HG03060 (cell line): ENCODE measurements around the gene SLC16A5.

Experiments
- ATAC-seq: cut with Tn5 transposase; IDR thresholded peaks from one replicate; pipeline ENCODE4 v1.9.1; 2021; ENCODE audit warnings: low read depth, moderate number of reproducible peaks; ENCODE audit not compliant: unreplicated experiment

SLC16A5 gene

GRCh38 chr17:75084039-75084660 lies 3.6 kb upstream of the SLC16A5 start:
- ATAC-seq = no peak

GRCh38 chr17:75086496-75087181 lies 1.1 kb upstream of the SLC16A5 start:
- no peak for ATAC-seq

GRCh38 chr17:75087182-75087557 lies 584 bp upstream of the SLC16A5 start:
- ATAC-seq = no peak

- ATAC-seq = no peak
Observed at GRCh38 chr17:75088465-75089417, 987 bp downstream of the SLC16A5 start.

GRCh38 chr17:75090871-75091854 lies 3.4 kb downstream of the SLC16A5 start:
- ATAC-seq = no peak

GRCh38 chr17:75091855-75092327 lies 4.1 kb downstream of the SLC16A5 start:
- ATAC-seq = no peak

- no peak for ATAC-seq
Observed at GRCh38 chr17:75093548-75094158, 5.9 kb downstream of the SLC16A5 start.

- no peak for ATAC-seq
Observed at GRCh38 chr17:75094871-75095399, 7.2 kb downstream of the SLC16A5 start.

GRCh38 chr17:75096082-75096625 lies 8.4 kb downstream of the SLC16A5 start:
- ATAC-seq = no peak

- no peak for ATAC-seq
Observed at GRCh38 chr17:75097865-75098264, 10.1 kb downstream of the SLC16A5 start.

GRCh38 chr17:75098861-75099260 lies 11.1 kb downstream of the SLC16A5 start:
- ATAC-seq = no peak

GRCh38 chr17:75099881-75100595 lies 12.3 kb downstream of the SLC16A5 start:
- ATAC-seq = no peak

GRCh38 chr17:75102385-75102821 lies 14.6 kb downstream of the SLC16A5 start:
- no peak for ATAC-seq

- ATAC-seq = no peak
Observed at GRCh38 chr17:75103601-75104554, 16.1 kb downstream of the SLC16A5 start.

- ATAC-seq = no peak
Observed at GRCh38 chr17:75105126-75106080, 17.6 kb downstream of the SLC16A5 start.

- no peak for ATAC-seq
Observed at GRCh38 chr17:75108193-75108592, 20.4 kb downstream of the SLC16A5 start.
